Putamen (tissue), 1 donor: ENCODE data around the gene RAB5B.
"Not testable (repeated sequence)": the region's sequence is repeated elsewhere in the genome, so short reads cannot be mapped to it uniquely, and the experiment has no call there.

Experiments
- DNase-seq: peaks from one replicate; pipeline ENCODE4 v3.0.0-alpha.2; 2016; ENCODE audit warnings: low spot score

The RAB5B gene

GRCh38 chr12:55940065-55940732 is 33.7 kb upstream of the RAB5B start:
- peak; percentile 80 for DNase-seq

- no peak for DNase-seq
These were observed 31.8 kb upstream of the RAB5B start for GRCh38 chr12:55942055-55942454.

GRCh38 chr12:55942577-55943136 is 31.2 kb upstream of the RAB5B start:
- DNase-seq: no peak

GRCh38 chr12:55946553-55946952 is 27.3 kb upstream of the RAB5B start:
- DNase-seq: no peak

GRCh38 chr12:55955344-55955743 is 18.5 kb upstream of the RAB5B start:
- no peak for DNase-seq

- no peak for DNase-seq
These were observed 17.9 kb upstream of the RAB5B start for GRCh38 chr12:55955800-55956508.

GRCh38 chr12:55957106-55957859 is 16.6 kb upstream of the RAB5B start:
- no peak for DNase-seq

GRCh38 chr12:55963760-55964159 is 10.1 kb upstream of the RAB5B start:
- no peak for DNase-seq

- no peak for DNase-seq
These were observed 8.6 kb upstream of the RAB5B start for GRCh38 chr12:55965240-55965639.

- no peak for DNase-seq
These were observed 7.9 kb upstream of the RAB5B start, which contains the start of gene PMEL for GRCh38 chr12:55965941-55966407. Gene PMEL, minus strand, starts transcription at chr12:55966042. Its CDS starts 31 bp downstream, at chr12:55966011.

GRCh38 chr12:55966408-55967281 is 7.2 kb upstream of the RAB5B start, which contains the start of gene CDK2:
Gene CDK2, plus strand, starts transcription at chr12:55966830. Its CDS starts 179 bp downstream, at chr12:55967009.
- peak; percentile 76 for DNase-seq

- no peak for DNase-seq
These were observed 4.5 kb upstream of the RAB5B start for GRCh38 chr12:55969356-55969755.

GRCh38 chr12:55970775-55971174 is 3.1 kb upstream of the RAB5B start:
- no peak for DNase-seq

- DNase-seq: no peak
These were observed 1.8 kb upstream of the RAB5B start for GRCh38 chr12:55972042-55972441.

GRCh38 chr12:55972456-55972855 is 1.4 kb upstream of the RAB5B start:
- DNase-seq: no peak

GRCh38 chr12:55972911-55973598 is 823 bp upstream of the RAB5B start:
- no peak for DNase-seq

GRCh38 chr12:55974308-55974730 is 441 bp downstream of the RAB5B start:
- no peak for DNase-seq

- no peak for DNase-seq
These were observed 4.5 kb downstream of the RAB5B start for GRCh38 chr12:55978393-55978792.

GRCh38 chr12:55979069-55979468 is 5.2 kb downstream of the RAB5B start:
- no peak for DNase-seq

GRCh38 chr12:55981882-55982281 is 8.0 kb downstream of the RAB5B start:
- not testable (repeated sequence) for DNase-seq
